HG03064 (cell line): Measurements from ENCODE around the gene DYSF.

Experiments used
- ATAC-seq: cut with Tn5 transposase; IDR thresholded peaks from one replicate; pipeline ENCODE4 v1.9.1; 2021; ENCODE audit warnings: low read depth; ENCODE audit not compliant: unreplicated experiment

The DYSF gene

GRCh38 chr2:71547616-71548285, 94.4 kb downstream of the DYSF start:
- no peak for ATAC-seq

- no peak for ATAC-seq
These were observed 95.5 kb downstream of the DYSF start for GRCh38 chr2:71548646-71549425.

- ATAC-seq: no peak
These were observed 97.7 kb downstream of the DYSF start for GRCh38 chr2:71550801-71551630.

DNA sequence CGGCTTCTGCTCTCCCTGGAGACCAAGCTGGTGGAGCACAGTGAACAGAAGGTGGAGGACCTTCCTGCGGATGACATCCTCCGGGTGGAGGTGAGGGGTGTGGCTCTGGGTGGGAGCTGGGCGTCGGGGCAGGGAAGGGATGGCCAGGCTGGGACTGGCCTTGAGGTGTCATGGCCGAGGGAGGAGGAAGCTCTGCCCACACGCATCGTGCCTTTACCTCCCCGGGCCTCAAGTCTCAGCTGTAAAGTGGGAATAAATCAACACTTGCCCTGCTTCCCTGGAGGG, 98.2 kb downstream of the DYSF start:
- ATAC-seq: no peak

GRCh38 chr2:71552356-71552755, 99.0 kb downstream of the DYSF start:
- no peak for ATAC-seq

- no peak for ATAC-seq
These were observed 99.5 kb downstream of the DYSF start for GRCh38 chr2:71552861-71553301.

DNA sequence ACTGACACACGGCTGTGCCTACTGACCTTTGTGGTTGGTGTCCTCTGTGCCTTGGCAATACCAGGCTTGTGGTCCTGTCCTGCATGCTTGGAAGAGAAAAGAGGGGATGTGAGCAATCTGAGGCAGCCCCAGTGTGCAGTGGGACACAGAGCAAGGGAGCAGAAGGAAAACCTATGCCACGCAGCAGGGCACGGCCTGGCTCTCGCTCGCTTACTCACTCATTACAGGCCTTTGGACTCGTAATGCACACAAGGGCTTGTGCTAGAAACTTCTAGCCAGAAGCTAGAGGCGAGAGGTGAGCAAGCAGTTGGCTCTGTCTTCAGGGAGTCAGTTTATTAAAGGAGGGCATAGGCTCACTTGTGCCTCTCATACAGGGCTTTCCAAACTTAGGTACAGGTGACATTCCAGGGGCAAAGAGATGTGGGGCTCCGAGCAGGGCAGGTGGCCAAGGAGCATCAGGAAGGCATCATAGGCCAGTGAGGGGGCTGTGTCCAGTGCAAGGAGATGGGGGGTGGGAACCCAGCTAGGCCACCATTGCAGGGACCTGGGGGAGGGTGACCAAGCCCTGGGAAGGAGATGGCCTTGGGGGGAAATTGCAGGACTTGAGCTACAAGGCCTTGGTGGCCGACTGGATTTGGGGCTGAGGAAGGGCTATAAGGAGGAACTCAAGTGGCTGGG, 100.8 kb downstream of the DYSF start:
- ATAC-seq: no peak

- no peak for ATAC-seq
These were observed 101.3 kb downstream of the DYSF start for GRCh38 chr2:71554706-71555056.

GRCh38 chr2:71555798-71556454, 102.6 kb downstream of the DYSF start:
- ATAC-seq: no peak

DNA sequence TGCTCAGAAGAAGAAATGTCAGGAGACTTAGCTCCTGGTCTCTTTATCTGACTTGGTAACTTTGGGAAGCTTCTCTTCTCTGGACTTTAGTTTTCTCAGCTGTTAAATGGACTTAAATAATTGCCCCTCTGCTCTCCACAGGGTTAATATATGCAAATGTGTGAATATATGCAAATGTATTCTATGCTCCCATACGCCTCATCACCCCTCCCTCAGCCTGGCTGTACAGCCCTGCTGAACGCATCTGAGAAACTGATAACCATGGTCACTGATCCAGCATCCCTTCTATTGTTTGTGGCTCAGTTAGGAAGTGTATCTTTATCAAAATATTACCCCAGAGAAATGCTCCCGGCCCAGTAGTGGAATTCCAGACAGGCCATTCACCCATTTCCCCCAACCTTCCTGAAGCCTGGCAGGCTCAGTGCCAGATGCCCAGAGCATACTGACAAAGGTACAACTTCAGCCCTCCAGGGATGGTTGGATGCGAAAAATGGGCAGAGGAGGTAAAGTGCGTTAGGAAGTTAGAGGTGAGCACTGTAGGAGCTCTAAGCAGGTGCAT, 103.4 kb downstream of the DYSF start:
- no peak for ATAC-seq

- no peak for ATAC-seq
These were observed 104.0 kb downstream of the DYSF start for GRCh38 chr2:71557321-71557720.

GRCh38 chr2:71558300-71559051, 105.1 kb downstream of the DYSF start:
- no peak for ATAC-seq

DNA sequence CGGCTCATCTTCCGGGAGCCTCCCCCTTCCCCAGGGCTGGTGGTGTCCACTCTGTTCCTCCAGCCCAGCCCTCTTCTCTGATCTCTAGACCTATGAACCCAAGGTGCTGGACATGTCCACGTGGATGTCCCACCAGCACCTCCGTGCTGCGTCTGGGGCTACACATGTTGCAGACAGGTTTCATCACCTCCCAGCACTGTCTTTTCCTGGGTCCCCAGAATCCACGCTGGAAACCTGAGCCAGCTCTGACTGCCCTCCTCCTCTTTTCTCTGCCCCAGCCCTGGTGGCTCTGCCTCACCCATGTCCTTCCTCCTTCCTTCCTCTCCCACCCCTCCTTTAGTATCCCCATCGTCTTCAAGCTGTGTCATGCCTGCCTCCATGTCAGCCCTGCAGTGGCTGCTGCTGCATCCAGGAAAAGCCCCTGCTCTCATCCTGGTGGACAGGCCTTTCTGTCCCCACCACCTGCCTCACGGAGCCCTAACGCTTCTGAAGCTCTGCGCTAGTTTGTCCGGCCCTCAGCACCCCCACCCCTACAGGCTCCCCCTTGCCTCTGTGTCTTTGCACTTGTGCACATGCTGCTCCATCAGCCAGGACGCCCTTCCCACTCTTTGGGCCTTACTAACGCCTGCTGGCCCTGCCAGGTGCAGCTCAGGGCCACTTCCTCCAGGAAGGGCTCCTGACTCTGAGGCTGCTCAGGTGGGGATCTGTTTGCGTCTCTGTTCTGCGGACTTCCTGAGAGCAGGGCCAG, 105.9 kb downstream of the DYSF start:
- ATAC-seq: no peak

DNA sequence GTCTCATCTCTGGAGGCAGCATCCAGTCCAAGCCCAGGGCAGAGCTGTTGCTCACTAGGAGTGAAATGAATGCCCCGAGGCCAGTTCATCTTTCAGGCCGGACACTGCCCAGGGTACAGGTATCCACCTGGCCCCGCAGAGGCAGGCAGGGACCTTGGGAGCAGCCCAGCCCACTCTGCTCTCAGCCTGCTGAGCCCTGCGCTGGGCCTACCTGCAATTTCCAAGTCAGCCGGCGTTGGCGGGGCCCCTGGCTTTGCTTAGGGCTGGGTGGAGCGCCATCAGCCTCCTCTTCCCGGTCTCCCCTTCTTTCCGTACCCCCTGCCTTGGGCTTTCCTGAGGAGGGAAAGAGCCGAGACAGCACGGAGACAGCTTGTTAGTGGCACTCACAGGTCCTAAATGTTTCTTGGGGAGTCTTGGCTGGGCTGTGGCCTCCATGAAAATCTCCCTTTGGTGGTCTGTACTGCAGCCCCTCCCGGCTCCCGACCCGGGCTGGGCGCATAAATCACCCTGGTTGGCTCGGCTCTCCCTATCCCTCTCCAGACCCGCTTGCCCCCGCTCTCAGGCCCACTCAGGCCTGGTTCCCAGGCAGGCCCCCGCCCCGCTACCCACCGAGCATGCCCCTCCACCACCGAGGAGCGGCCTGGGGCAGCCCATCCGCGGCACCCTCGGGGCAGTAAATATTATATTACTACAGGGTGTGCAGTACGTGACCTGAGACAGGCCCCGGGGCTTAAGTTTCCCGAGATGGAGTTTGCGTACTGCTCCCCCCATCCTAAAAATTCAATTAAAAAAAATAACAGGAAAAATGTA, 106.7 kb downstream of the DYSF start:
- ATAC-seq: no peak

DNA sequence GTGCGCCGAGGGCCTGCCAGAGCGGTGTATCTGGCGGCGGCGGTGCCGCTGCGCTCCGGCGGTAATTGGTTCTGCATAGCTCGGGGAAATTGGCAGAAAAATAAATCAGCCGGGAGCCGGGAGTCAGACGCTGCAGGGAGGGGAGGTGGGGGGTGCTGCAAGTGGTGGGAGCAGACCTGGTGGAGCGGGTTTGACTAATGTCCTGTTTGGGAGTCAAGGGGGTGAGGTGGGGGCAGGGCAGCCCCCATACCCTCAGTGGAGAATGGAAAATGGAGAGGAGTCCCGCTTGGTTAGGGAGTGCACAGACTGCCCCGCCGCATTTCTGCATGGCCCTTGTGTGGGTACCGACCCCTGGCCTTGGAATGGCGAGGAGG, 107.3 kb downstream of the DYSF start:
- ATAC-seq: no peak

- no peak for ATAC-seq
These were observed 108.3 kb downstream of the DYSF start for GRCh38 chr2:71561441-71562267.

DNA sequence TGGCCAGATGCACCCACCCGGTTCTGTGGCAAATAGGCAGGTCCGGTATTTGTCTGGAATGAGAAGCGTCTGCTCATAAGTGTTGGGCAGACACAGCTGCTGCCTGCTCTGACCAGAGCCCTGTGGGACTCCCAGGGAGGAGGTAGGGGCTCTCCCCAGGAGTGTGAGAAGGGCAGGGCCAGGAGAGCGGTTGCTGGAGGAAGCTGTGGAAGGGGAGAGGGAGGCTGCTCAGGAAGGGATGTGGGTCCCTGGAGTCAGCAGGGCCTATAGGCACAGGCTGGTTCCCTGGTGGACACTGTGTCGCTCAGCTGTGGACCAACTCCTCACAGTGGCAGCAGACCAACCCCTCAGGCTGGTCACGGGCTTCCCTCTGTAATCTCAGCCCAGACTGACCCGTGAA, 109.2 kb downstream of the DYSF start:
- ATAC-seq: no peak
